GM19193 (cell line): ENCODE measurements around the gene MYOCOS.

Source experiments
- POLR2A ChIP-seq: IDR thresholded peaks from 4 replicates; pipeline ENCODE4 v1.6.1; 2011; ENCODE audit not compliant: insufficient read depth, insufficient read length; ENCODE audit errors: extremely low read depth

Gene MYOCOS

DNA sequence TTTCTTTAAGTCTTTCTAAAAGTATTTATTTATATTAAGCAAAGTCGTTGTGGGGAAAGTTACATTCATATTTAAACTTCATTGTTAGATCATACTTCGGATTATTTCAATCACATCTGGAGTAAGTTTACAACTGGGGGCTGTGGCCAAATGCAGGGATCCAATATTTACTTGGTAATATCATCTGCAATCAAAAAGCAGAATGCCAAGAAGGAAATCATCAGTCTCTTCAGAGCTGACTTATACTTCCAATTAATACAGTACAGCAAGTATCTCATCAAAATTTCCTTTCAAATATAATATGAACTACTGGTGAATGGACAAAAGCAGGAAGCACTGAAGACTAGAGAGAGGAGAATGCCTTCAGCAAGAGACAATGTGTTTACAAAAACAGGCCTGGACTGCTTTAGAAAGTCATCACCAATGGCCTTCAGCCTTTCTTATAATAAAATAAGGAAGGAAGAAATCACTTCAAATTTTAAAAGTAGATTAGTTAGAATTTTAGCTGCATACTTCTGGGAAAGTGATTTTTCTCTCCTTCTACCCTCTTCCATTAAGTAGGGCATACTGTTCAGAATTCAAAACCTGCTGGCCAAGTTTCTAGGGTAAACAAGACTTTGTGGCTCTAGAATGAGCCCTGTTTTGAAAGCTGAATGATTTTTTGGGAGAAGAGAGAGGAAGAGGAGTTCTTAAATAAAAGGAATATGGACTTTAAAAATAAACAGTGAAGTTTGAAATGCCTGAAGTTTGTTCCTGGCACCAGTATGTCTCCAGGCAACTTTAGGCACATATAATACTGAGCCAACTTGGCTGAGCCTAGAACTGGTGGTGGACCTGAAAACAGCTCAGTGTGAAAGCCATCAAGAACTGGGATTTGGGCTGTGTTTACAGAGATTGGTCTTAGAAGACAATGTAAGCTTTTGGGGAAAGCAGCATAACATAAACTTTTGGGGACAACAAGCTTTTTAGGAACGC is 52.7 kb downstream of the MYOCOS start:
- no peak for TF ChIP-seq POLR2A
